Esophagus squamous epithelium (tissue), 4 donors: ENCODE measurements around the gene C7.

Source experiments
- POLR2A ChIP-seq, 4 donors: fragments of 450-650 bp; IDR thresholded peaks; one replicate each; pipeline ENCODE4 v1.6.1; 2017; ENCODE audit warnings: antibody characterized with exemption in 4 of 4, mild to moderate bottlenecking in 4 of 4, moderate library complexity in 3 of 4
- TF ChIP-seq, protein P1 (sequence below), 6 experiments: fragments of 450-650 bp in 4 of 6; fragments of 200-600 bp in 2 of 6; sonication (generic) in 2 of 6; IDR thresholded peaks; one replicate each; pipeline ENCODE4 v1.5.1; 2016 to 2019; ENCODE audit warnings: antibody characterized with exemption in 6 of 6, mild to moderate bottlenecking in 4 of 6, moderate library complexity in 4 of 6

DNA sequence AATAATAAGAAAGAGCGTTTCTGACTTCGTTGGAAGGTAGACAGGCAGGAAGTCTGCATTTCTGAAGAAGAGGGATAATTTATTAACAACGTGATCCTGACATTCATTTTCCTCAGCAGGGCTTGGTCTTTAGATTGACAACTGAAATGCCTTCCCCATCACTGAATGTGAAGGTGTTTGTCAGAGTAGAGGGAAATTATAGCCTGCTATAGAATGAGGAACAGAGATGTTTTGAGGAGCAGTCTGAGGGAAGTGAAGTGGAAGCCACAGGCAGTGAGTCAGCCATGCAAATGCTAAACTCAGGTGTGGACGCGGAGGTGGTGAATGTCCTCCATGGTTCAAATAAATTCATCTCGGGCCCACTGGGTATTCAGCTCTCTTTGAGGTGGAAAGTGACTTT is 30.5 kb downstream of the C7 start:
- TF ChIP-seq, protein P1, sequence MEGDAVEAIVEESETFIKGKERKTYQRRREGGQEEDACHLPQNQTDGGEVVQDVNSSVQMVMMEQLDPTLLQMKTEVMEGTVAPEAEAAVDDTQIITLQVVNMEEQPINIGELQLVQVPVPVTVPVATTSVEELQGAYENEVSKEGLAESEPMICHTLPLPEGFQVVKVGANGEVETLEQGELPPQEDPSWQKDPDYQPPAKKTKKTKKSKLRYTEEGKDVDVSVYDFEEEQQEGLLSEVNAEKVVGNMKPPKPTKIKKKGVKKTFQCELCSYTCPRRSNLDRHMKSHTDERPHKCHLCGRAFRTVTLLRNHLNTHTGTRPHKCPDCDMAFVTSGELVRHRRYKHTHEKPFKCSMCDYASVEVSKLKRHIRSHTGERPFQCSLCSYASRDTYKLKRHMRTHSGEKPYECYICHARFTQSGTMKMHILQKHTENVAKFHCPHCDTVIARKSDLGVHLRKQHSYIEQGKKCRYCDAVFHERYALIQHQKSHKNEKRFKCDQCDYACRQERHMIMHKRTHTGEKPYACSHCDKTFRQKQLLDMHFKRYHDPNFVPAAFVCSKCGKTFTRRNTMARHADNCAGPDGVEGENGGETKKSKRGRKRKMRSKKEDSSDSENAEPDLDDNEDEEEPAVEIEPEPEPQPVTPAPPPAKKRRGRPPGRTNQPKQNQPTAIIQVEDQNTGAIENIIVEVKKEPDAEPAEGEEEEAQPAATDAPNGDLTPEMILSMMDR (IDR thresholded peaks at IDR 0.05) = no peak
- TF ChIP-seq POLR2A (IDR thresholded peaks at IDR 0.05) = no peak
